Liver (tissue), 9 donors: ENCODE data around the gene COL9A3. TPM values are rescaled to one million over a fixed set of nuclear protein-coding genes. Genes with fewer than 3 reads are reported as not detected.

ENCODE experiments used
- DNase-seq: peaks from one replicate; pipeline ENCODE4 v3.0.0-alpha.2; 2017; ENCODE audit warnings: low spot score
- H3K27ac ChIP-seq, 2 donors: one replicate each; pipeline ENCODE4 v1.7.0; 2013; ENCODE audit warnings: inconsistent platforms in 2 of 2, low read length in 2 of 2, control low read depth in 1 of 2, low read depth in 1 of 2, mild to moderate bottlenecking in 1 of 2
- H3K27me3 ChIP-seq, 4 donors: one replicate each; pipeline versions ENCODE4 v1.6.1 to v1.7.0; 2013; ENCODE audit warnings: low read length in 3 of 4, inconsistent platforms in 1 of 4, mild to moderate bottlenecking in 1 of 4, moderate library complexity in 1 of 4; ENCODE audit not compliant: control insufficient read depth in 4 of 4, insufficient read depth in 4 of 4
- H3K36me3 ChIP-seq, 4 donors: one replicate each; pipeline versions ENCODE4 v1.6.1 to v1.7.0; 2013; ENCODE audit warnings: low read length in 3 of 4, mild to moderate bottlenecking in 3 of 4, low read depth in 1 of 4, moderate library complexity in 1 of 4; ENCODE audit not compliant: control insufficient read depth in 4 of 4, insufficient read depth in 3 of 4
- H3K4me1 ChIP-seq, 4 donors: one replicate each; pipeline versions ENCODE4 v1.6.1 to v1.7.0; 2013; ENCODE audit warnings: low read length in 3 of 4, mild to moderate bottlenecking in 3 of 4, moderate library complexity in 1 of 4; ENCODE audit not compliant: control insufficient read depth in 4 of 4, insufficient read depth in 4 of 4
- H3K4me3 ChIP-seq, 3 donors: one replicate each; pipeline versions ENCODE4 v1.6.1 to v1.7.0; 2013; ENCODE audit warnings: low read length in 3 of 3, control low read depth in 1 of 3, low read depth in 1 of 3, mild to moderate bottlenecking in 1 of 3
- H3K9ac ChIP-seq, 2 donors: one replicate each; pipeline ENCODE4 v1.7.0; 2013; ENCODE audit warnings: low read length in 2 of 2, mild to moderate bottlenecking in 2 of 2, moderate library complexity in 2 of 2, control low read depth in 1 of 2, low read depth in 1 of 2
- H3K9me3 ChIP-seq, 4 donors: one replicate each; pipeline versions ENCODE4 v1.6.1 to v1.7.0; 2013; ENCODE audit warnings: low read length in 3 of 4; ENCODE audit not compliant: control insufficient read depth in 4 of 4
- EGR1 ChIP-seq, 2 donors: IDR thresholded peaks; 2 replicates each; pipeline ENCODE4 v1.6.1; 2016 to 2018; ENCODE audit warnings: antibody characterized with exemption in 2 of 2, low read depth in 2 of 2
- FOXA1 ChIP-seq: IDR thresholded peaks from 2 replicates; pipeline ENCODE4 v1.6.1; 2016; ENCODE audit warnings: antibody characterized with exemption
- FOXA2 ChIP-seq: IDR thresholded peaks from 2 replicates; pipeline ENCODE4 v1.6.1; 2016; ENCODE audit warnings: antibody characterized with exemption
- GABPA ChIP-seq, 2 donors: IDR thresholded peaks in 1 of 2; conservative IDR thresholded peaks in 1 of 2; 2 replicates each; pipeline ENCODE4 v1.6.1; 2016; ENCODE audit warnings: antibody characterized with exemption in 2 of 2, mild to moderate bottlenecking in 1 of 2, moderate library complexity in 1 of 2
- HNF4A ChIP-seq, 2 donors: conservative IDR thresholded peaks; 2 replicates each; pipeline ENCODE4 v1.6.1; 2016; ENCODE audit warnings: antibody characterized with exemption in 2 of 2, mild to moderate bottlenecking in 2 of 2
- JUND ChIP-seq, 2 donors: IDR thresholded peaks; 2 replicates each; pipeline ENCODE4 v1.6.1; 2016; ENCODE audit warnings: antibody characterized with exemption in 2 of 2
- RAD21 ChIP-seq, 2 donors: IDR thresholded peaks; 2 replicates each; pipeline ENCODE4 v1.6.1; 2016; ENCODE audit warnings: antibody characterized with exemption in 2 of 2, mild to moderate bottlenecking in 2 of 2
- RXRA ChIP-seq, 2 donors: IDR thresholded peaks; 2 replicates each; pipeline ENCODE4 v1.6.1; 2017 to 2018; ENCODE audit warnings: antibody characterized with exemption in 2 of 2, mild to moderate bottlenecking in 1 of 2
- WGBS: extraction: QIAGEN DNeasy Blood & Tissue Kit; methylation state at CpG from one replicate; pipeline ENCODE4 v1.1.7; 2013; 5-methylcytosine and 5-hydroxymethylcytosine counted together
- polyA plus RNA-seq, 2 donors: library from polyadenylated mRNA; stranded (reverse) in 1 of 2; unstranded in 1 of 2; fragments of 200-250 nt in 1 of 2; fragments of >200 nt in 1 of 2; fragmentation: Nextera tagmentation in 1 of 2; extraction: Ambion mirVana in 1 of 2; gene quantifications; one replicate each; pipeline versions ENCODE4 v1.2.1 to v1.2.3, GENCODE V29; 2013 to 2015
- total RNA-seq, 2 donors: library from RNA; depleted of rRNA; stranded (reverse); fragments of >200 nt; gene quantifications; one replicate each; pipeline ENCODE4 v1.2.3, GENCODE V29; 2014
- TF ChIP-seq, protein P1 (sequence below): fragments of 150-350 bp; IDR thresholded peaks from 2 replicates; pipeline ENCODE4 v1.5.1; 2017; ENCODE audit warnings: improper control_type of control experiment, low read depth, low read length; ENCODE audit not compliant: missing input control
- TF ChIP-seq, protein P2 (sequence below): IDR thresholded peaks from 2 replicates; pipeline ENCODE4 v1.6.1; 2016; ENCODE audit warnings: antibody characterized with exemption, mild to moderate bottlenecking
- TF ChIP-seq, protein P3 (sequence below): IDR thresholded peaks from 2 replicates; pipeline ENCODE4 v1.6.1; 2016; ENCODE audit warnings: antibody characterized with exemption
- TF ChIP-seq, protein P4 (sequence below): IDR thresholded peaks from 2 replicates; pipeline ENCODE4 v1.6.1; 2016; ENCODE audit warnings: antibody characterized with exemption
- donor health status: healthy.
- donor health status: healthy.
- donor health status: healthy.
- donor health status: healthy.
- donor health status: healthy.

COL9A3 gene
- total and polyA plus RNA-seq, 4 donors = 0.92 to 2.0 (median 1.1) TPM

- H3K36me3 ChIP-seq = peaks cover 0 to 4% (median 2%) of the 10 kb centered on the region in 4 donors
- TF ChIP-seq, protein P1, sequence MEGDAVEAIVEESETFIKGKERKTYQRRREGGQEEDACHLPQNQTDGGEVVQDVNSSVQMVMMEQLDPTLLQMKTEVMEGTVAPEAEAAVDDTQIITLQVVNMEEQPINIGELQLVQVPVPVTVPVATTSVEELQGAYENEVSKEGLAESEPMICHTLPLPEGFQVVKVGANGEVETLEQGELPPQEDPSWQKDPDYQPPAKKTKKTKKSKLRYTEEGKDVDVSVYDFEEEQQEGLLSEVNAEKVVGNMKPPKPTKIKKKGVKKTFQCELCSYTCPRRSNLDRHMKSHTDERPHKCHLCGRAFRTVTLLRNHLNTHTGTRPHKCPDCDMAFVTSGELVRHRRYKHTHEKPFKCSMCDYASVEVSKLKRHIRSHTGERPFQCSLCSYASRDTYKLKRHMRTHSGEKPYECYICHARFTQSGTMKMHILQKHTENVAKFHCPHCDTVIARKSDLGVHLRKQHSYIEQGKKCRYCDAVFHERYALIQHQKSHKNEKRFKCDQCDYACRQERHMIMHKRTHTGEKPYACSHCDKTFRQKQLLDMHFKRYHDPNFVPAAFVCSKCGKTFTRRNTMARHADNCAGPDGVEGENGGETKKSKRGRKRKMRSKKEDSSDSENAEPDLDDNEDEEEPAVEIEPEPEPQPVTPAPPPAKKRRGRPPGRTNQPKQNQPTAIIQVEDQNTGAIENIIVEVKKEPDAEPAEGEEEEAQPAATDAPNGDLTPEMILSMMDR = no peak
- no peak for TF ChIP-seq GABPA (IDR thresholded peaks at IDR 0.05 in 1 of 2, conservative IDR thresholded peaks at IDR 0.05 in 1 of 2)
- TF ChIP-seq, protein P2, sequence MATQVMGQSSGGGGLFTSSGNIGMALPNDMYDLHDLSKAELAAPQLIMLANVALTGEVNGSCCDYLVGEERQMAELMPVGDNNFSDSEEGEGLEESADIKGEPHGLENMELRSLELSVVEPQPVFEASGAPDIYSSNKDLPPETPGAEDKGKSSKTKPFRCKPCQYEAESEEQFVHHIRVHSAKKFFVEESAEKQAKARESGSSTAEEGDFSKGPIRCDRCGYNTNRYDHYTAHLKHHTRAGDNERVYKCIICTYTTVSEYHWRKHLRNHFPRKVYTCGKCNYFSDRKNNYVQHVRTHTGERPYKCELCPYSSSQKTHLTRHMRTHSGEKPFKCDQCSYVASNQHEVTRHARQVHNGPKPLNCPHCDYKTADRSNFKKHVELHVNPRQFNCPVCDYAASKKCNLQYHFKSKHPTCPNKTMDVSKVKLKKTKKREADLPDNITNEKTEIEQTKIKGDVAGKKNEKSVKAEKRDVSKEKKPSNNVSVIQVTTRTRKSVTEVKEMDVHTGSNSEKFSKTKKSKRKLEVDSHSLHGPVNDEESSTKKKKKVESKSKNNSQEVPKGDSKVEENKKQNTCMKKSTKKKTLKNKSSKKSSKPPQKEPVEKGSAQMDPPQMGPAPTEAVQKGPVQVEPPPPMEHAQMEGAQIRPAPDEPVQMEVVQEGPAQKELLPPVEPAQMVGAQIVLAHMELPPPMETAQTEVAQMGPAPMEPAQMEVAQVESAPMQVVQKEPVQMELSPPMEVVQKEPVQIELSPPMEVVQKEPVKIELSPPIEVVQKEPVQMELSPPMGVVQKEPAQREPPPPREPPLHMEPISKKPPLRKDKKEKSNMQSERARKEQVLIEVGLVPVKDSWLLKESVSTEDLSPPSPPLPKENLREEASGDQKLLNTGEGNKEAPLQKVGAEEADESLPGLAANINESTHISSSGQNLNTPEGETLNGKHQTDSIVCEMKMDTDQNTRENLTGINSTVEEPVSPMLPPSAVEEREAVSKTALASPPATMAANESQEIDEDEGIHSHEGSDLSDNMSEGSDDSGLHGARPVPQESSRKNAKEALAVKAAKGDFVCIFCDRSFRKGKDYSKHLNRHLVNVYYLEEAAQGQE = no peak
- no peak for TF ChIP-seq JUND (IDR thresholded peaks at IDR 0.05)
- no peak for TF ChIP-seq HNF4A (conservative IDR thresholded peaks at IDR 0.05)
- TF ChIP-seq, protein P3, sequence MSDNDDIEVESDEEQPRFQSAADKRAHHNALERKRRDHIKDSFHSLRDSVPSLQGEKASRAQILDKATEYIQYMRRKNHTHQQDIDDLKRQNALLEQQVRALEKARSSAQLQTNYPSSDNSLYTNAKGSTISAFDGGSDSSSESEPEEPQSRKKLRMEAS = no peak
- TF ChIP-seq, protein P4, sequence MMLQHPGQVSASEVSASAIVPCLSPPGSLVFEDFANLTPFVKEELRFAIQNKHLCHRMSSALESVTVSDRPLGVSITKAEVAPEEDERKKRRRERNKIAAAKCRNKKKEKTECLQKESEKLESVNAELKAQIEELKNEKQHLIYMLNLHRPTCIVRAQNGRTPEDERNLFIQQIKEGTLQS = no peak
- no peak for TF ChIP-seq EGR1 (IDR thresholded peaks at IDR 0.05; ENCODE audit: low read depth in 2 of 2)
- TF ChIP-seq RXRA (IDR thresholded peaks at IDR 0.05) = no peak
- TF ChIP-seq FOXA1 = no peak
- peaks cover 0 to 13% (median 7%) of the 10 kb centered on the region in 4 donors for H3K4me1 ChIP-seq
- no peak for DNase-seq
- no peak overlapping the region for H3K4me3 ChIP-seq
- 89% methylated on average over 16 of the region's 16 CpGs for WGBS
- no peak overlapping the region for H3K27ac ChIP-seq
- no peaks in the 10 kb centered on the region for H3K27me3 ChIP-seq
- no peak overlapping the region for H3K9ac ChIP-seq
- H3K9me3 ChIP-seq = no peaks in the 10 kb centered on the region
Measured at GRCh38 chr20:62841705-62842212, 24.9 kb downstream of the COL9A3 start.

DNA sequence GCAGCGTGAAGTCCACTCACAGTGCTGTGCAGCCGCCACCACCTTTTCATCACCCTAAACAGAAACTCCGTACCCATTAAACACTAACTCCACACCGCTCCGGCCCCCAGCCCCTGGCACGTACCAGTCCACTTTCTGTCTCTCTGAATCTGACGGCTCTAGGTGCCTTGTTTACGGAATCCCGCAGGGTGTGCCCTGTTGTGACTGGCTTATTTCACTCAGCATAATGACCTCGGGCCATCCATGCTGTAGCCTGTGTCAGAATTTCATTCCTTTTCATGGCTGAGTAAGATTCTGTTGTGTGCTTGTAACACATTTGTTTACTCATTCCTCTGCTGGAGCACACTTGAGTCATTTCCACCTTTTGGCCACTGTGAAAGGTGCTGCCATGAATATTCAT lies 26.8 kb downstream of the COL9A3 start:
- no peak for DNase-seq
- 97% methylated on average over 10 of the region's 10 CpGs for WGBS
- Histone ChIP-seq H3K36me3 (peaks cover 0 to 4% (median 2%) of the 10 kb centered on the region in 4 donors), H3K9ac (no peak overlapping the region), H3K4me1 (peaks cover 0 to 3% (median under 1%) of the 10 kb centered on the region in 4 donors), H3K27me3 (no peaks in the 10 kb centered on the region), H3K4me3 (no peak overlapping the region), H3K27ac (no peak overlapping the region), H3K9me3 (no peaks in the 10 kb centered on the region)
- TF ChIP-seq, protein P2 = no peak
- no peak for TF ChIP-seq RAD21 (IDR thresholded peaks at IDR 0.05)
- no peak for TF ChIP-seq FOXA2
- no peak for TF ChIP-seq EGR1 (IDR thresholded peaks at IDR 0.05; ENCODE audit: low read depth in 2 of 2)
- TF ChIP-seq RXRA (IDR thresholded peaks at IDR 0.05) = no peak
